SK-N-SH treated with all-trans-retinoic acid at 6 μM for 48 hours (cell line): ENCODE measurements around the gene PSMG4.

ENCODE experiments used
- ATAC-seq: fragments of 200-7000 bp; cut with Tn5 transposase; 3 replicates; pipeline ENCODE4 v1.9.1; 2020; ENCODE audit warnings: mild to moderate bottlenecking, moderate library complexity
- BACH2 ChIP-seq: fragments of 250-450 bp; sonication (Bioruptor Pico); IDR thresholded peaks from 2 replicates; pipeline ENCODE4 v1.9.0; 2021; ENCODE audit warnings: mild to moderate bottlenecking, borderline replicate concordance
- CREB5 ChIP-seq: fragments of 250-450 bp; sonication (Bioruptor Pico); IDR thresholded peaks from 2 replicates; pipeline ENCODE4 v1.5.1; 2020; ENCODE audit warnings: low read depth, mild to moderate bottlenecking, moderate library complexity
- CSDC2 ChIP-seq: fragments of 250-450 bp; sonication (Bioruptor Pico); IDR thresholded peaks from 2 replicates; pipeline ENCODE4 v1.5.0; 2020; ENCODE audit warnings: mild to moderate bottlenecking, moderate library complexity
- CSRNP3 ChIP-seq: fragments of 250-450 bp; sonication (Bioruptor Pico); IDR thresholded peaks from 2 replicates; pipeline ENCODE4 v1.5.1; 2021; ENCODE audit warnings: mild to moderate bottlenecking, moderate library complexity
- ESRRG ChIP-seq: fragments of 250-450 bp; sonication (Bioruptor Pico); IDR thresholded peaks from 2 replicates; pipeline ENCODE4 v1.6.1; 2021; ENCODE audit warnings: mild to moderate bottlenecking
- GLIS3 ChIP-seq: fragments of 250-450 bp; sonication (Bioruptor Pico); IDR thresholded peaks from 2 replicates; pipeline ENCODE4 v1.5.0; 2020; ENCODE audit warnings: mild to moderate bottlenecking, moderate library complexity
- ISL1 ChIP-seq: fragments of 250-450 bp; sonication (Bioruptor Pico); IDR thresholded peaks from 2 replicates; pipeline ENCODE4 v2.1.2; 2022; ENCODE audit warnings: mild to moderate bottlenecking, moderate library complexity
- PPARA ChIP-seq: fragments of 250-450 bp; sonication (Bioruptor Pico); IDR thresholded peaks from 2 replicates; pipeline ENCODE4 v1.5.0; 2020; ENCODE audit warnings: mild to moderate bottlenecking, borderline replicate concordance
- RARB ChIP-seq: fragments of 250-450 bp; sonication (Bioruptor Pico); IDR thresholded peaks from 2 replicates; pipeline ENCODE4 v1.8.0; 2021; ENCODE audit warnings: mild to moderate bottlenecking, moderate library complexity
- SNAI2 ChIP-seq: fragments of 250-450 bp; sonication (Bioruptor Pico); IDR thresholded peaks from 2 replicates; pipeline ENCODE4 v1.5.0; 2020; ENCODE audit warnings: mild to moderate bottlenecking, moderate library complexity
- TCF4 ChIP-seq: fragments of 250-450 bp; sonication (Bioruptor Pico); IDR thresholded peaks from 2 replicates; pipeline ENCODE4 v1.8.0; 2021; ENCODE audit warnings: mild to moderate bottlenecking, moderate library complexity, borderline replicate concordance
- TOX ChIP-seq: fragments of 250-450 bp; sonication (Bioruptor Pico); IDR thresholded peaks from 2 replicates; pipeline ENCODE4 v1.8.0; 2021; ENCODE audit warnings: mild to moderate bottlenecking, moderate library complexity, borderline replicate concordance
- TSHZ2 ChIP-seq: fragments of 250-450 bp; sonication (Bioruptor Pico); IDR thresholded peaks from 2 replicates; pipeline ENCODE4 v1.5.0; 2020; ENCODE audit warnings: mild to moderate bottlenecking, moderate library complexity
- ZFP30 ChIP-seq: fragments of 450-650 bp; formaldehyde crosslinking; IDR thresholded peaks from 2 replicates; pipeline ENCODE4 v1.5.0; 2022; ENCODE audit warnings: mild to moderate bottlenecking, moderate library complexity
- ZNF565 ChIP-seq: fragments of 450-650 bp; formaldehyde crosslinking; conservative IDR thresholded peaks from 2 replicates; pipeline ENCODE4 v1.5.0; 2020; ENCODE audit warnings: low read depth, mild to moderate bottlenecking, moderate library complexity
- ZNF70 ChIP-seq: fragments of 450-650 bp; formaldehyde crosslinking; IDR thresholded peaks from 2 replicates; pipeline ENCODE4 v1.5.0; 2020; ENCODE audit warnings: mild to moderate bottlenecking, moderate library complexity
- ZNF8 ChIP-seq: fragments of 450-650 bp; formaldehyde crosslinking; IDR thresholded peaks from 2 replicates; pipeline ENCODE4 v1.5.0; 2020; ENCODE audit warnings: mild to moderate bottlenecking, moderate library complexity

The PSMG4 gene

GRCh38 chr6:3292431-3293197 lies 33.9 kb downstream of the PSMG4 start:
- no peak for ATAC-seq
- TF ChIP-seq RARB: no peak
- no peak for TF ChIP-seq TCF4
- TF ChIP-seq TOX (CRISPR knock-in tag): no peak
- TF ChIP-seq ZNF70 (CRISPR knock-in tag): no peak
- no peak for TF ChIP-seq TSHZ2 (CRISPR knock-in tag)
- no peak for TF ChIP-seq CSDC2 (CRISPR knock-in tag)
- no peak for TF ChIP-seq ISL1 (CRISPR knock-in tag)
- no peak for TF ChIP-seq SNAI2

GRCh38 chr6:3293271-3294155 lies 34.8 kb downstream of the PSMG4 start:
- no peak for ATAC-seq
- TF ChIP-seq ZFP30 (CRISPR knock-in tag) (no peak), SNAI2 (no peak), ZNF70 (CRISPR knock-in tag) (no peak), GLIS3 (CRISPR knock-in tag) (no peak), ISL1 (CRISPR knock-in tag) (no peak), CSRNP3 (CRISPR knock-in tag) (no peak), ZNF8 (CRISPR knock-in tag) (no peak), TCF4 (no peak), PPARA (CRISPR knock-in tag) (no peak), CSDC2 (CRISPR knock-in tag) (no peak)

- TF ChIP-seq TSHZ2 (CRISPR knock-in tag) (no peak), ZNF565 (CRISPR knock-in tag) (no peak), CREB5 (CRISPR knock-in tag) (no peak), CSDC2 (CRISPR knock-in tag) (no peak), ESRRG (CRISPR knock-in tag) (no peak), RARB (no peak), BACH2 (CRISPR knock-in tag) (no peak)
- ATAC-seq: no peak
Measured at GRCh38 chr6:3294396-3294795, 35.6 kb downstream of the PSMG4 start.
